Subcutaneous adipose tissue (tissue), 4 donors: ENCODE measurements around the gene NIT1. TPM values are rescaled to one million over a fixed set of nuclear protein-coding genes. Genes with fewer than 3 reads are reported as not detected.

Experiments used
- CTCF ChIP-seq: fragments of 450-650 bp; IDR thresholded peaks from one replicate; pipeline ENCODE4 v1.5.1; 2016; ENCODE audit warnings: low read depth, mild to moderate bottlenecking, control low read depth, antibody characterized with exemption, moderate library complexity
- total RNA-seq, 4 donors: library from RNA; depleted of rRNA; stranded (reverse); fragments of >200 nt; gene quantifications; one replicate each; pipeline ENCODE4 v1.1.0, GENCODE V29; 2016

NIT1 gene
- total RNA-seq, 4 donors from 2014 or later = 20.4 to 41.1 (median 35.3) TPM

GRCh38 chr1:161138431-161138830, 20.5 kb downstream of the NIT1 start:
- TF ChIP-seq CTCF = no peak

DNA sequence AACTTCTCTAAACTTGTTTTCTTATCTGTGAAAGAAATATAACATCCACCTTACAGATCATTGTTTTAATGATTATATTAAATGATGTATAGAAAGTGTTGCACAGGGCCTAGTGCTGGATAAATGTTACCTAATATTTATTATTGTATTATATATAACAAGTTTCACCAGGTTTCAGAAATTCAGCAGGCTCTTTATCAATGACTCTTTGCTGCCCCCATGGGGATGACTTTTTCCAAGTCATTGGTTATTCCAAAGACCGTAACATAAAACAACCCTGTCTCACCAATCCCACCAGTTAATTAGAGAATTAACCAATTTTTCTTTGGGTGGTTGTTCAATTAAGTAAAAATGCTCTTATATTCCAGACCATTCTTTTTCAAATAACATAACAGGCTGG, 21.9 kb downstream of the NIT1 start:
- TF ChIP-seq CTCF = no peak

DNA sequence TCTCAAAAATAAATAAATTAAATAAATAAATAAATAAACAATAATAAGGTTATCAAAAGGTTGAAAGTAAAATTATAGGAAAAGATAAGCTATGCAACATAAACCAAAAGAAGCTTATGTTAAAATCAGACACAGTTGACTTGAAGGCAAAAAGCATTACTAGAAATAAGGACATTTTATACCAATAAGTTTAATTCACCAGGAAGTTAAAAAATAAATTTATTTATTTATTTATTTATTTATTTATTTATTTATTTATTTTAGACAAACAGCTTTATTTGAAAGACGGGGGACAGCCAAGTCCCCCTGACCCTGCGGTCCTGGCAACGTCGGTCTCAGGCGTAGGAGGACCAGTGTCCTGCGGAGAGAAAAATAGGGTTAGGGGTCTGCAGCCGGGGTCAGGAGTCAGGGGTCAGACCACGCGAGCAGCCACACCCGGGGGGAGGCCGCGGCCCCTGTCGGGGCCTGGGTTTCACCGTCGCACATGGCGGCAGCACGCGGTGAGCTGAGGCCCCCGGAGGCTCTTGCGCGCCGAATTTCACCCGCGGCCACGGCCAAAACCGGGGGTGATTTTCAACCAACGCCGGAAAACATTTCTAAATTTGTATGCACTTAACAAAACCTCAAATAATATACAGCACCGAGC, 23.0 kb downstream of the NIT1 start:
- TF ChIP-seq CTCF = no peak

DNA sequence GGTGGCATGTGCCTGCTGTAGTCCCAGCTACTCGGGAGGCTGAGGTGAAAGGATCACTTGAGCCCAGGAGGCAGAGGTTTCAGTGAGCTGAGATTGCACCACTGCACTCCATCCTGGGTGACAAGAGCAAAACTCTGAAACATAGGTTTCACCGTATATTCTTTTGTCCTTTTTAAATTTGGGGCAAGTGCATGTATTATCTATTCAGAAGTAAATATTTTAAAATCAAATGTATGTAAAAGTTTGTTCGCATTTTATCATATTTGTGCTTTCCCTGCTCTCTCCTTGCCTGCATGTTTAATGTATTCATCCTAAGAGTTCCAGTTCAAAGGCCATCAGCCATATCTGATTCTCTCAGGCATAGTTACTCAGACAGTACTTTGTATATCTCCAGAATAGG, 27.9 kb downstream of the NIT1 start:
- no peak for TF ChIP-seq CTCF

GRCh38 chr1:161153176-161153575, 35.3 kb downstream of the NIT1 start:
- no peak for TF ChIP-seq CTCF

GRCh38 chr1:161153682-161154337, 35.9 kb downstream of the NIT1 start, which contains the start of gene UFC1:
Gene UFC1 (plus strand): TSS chr1:161153978. CDS start chr1:161153998, 20 bp downstream.
- no peak for TF ChIP-seq CTCF

DNA sequence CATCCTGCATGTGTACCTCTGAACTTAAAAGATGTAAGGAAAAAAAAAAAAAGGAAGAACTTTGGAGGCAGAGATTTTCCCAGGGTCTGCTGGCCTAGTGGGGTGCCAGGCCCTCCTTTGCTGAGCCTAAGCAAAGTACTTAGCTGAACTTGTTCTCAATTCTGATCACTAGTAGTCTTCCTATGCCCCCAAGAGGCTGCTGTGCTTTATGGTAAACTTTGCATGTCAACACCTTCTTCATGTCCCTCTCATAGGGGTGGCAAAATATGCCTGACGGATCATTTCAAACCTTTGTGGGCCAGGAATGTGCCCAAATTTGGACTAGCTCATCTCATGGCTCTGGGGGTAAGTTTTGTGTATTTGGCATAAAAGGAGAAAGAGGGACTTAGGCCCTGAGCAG, 40.0 kb downstream of the NIT1 start:
- no peak for TF ChIP-seq CTCF
